Eye (tissue), 1 donor: ENCODE data around the gene HACD2.
"Not testable (repeated sequence)": the region's sequence is repeated elsewhere in the genome, so short reads cannot be mapped to it uniquely, and the experiment has no call there.

ENCODE experiments used
- DNase-seq: peaks from one replicate; pipeline ENCODE4 v3.0.0-alpha.2; 2015

The HACD2 gene

GRCh38 chr3:123611082-123611481, 26.2 kb upstream of the HACD2 start:
- no peak for DNase-seq

GRCh38 chr3:123610331-123610730, 25.5 kb upstream of the HACD2 start:
- DNase-seq: peak; percentile 79

DNA sequence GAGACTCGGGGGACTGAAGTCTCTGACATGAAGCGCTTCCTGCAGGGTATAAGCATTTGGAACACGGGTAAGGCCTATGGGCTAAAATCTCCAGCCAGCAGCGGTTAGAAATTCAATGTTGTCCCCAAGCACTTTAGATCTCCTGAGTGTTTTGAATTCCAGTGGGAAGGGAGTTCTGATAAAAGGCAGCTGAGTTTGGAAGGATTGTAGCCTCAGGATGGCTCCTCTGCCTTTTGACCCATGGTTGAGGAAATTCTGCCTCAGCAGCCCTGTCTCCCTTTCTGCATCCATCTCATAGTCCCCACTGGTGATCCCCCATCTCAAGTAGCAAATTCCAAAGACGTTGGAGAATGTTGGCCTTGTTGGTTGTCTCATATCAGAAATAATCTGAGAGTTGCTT, 24.2 kb upstream of the HACD2 start:
- DNase-seq: no peak

DNA sequence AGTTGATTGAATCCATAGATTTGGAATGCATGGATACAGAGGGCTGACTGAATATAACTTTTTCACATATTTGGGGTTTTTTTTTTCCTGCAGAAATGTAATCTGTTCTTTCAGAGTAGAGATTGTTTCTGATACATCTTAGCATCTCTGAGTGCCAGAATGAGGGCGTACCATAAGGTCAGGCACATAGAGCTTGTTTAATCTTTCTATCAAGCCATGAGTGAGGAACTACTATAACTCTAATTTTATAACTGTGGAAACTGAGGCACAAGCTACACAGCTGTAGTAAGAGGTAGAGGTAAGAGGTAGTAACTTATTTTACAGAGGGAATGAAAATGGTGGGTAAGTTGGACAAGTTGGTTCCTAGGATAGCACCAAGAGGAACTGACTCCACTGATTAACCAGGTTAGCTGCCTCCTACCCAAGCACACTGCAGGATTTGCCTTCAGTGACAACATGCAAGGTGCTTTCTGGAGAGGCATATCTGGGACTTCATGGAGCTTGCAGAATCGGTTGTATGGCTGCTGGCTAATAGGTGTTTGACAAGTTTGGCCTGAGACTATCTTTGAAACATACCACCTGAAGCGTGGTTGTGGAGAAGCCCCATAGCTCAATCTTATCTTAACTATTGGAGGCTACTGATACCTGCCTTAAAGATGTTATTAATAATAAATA, 23.5 kb upstream of the HACD2 start:
- no peak for DNase-seq

GRCh38 chr3:123606527-123606926, 21.7 kb upstream of the HACD2 start:
- DNase-seq: no peak

GRCh38 chr3:123605789-123606234, 21.0 kb upstream of the HACD2 start:
- no peak for DNase-seq

DNA sequence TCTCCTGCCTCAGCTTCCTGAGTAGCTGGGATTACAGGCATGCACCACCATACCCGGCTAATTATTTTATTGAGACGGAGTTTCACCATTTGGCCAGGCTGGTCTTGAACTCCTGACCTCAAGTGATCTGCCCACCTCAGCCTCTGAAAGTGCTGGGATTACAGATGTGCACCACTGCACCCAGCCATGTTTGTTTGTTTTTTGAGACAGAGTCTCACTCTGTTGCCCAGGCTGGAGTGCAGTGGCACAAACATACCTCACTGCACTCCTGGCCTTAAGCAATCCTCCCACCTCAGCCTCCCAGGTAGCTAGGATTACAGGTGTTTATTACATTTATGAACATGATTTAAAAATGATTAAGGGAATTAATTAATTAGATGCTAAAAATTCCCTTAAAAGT, 18.3 kb upstream of the HACD2 start:
- DNase-seq: not testable (repeated sequence)

DNA sequence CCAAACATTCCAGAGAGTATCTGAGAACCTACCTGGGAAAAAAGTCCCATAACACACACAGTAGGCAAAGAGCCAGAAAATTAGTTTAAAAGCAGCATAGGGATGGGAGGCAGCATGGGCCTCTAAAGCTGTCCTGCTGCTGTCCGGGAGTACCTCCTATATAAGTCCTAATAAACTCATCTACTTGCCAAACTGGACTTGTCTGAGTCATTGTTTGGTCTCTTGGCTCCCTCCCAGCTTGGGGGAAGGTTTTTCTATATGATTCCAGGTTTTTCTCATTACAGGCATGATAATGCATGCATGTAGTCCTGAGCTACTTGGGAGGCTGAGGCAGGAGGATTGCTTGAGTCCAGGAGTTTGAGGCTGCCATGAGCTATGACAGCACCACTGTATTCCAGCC, 17.5 kb upstream of the HACD2 start:
- DNase-seq: no peak

- not testable (repeated sequence) for DNase-seq
Observed at GRCh38 chr3:123600863-123601262, 16.0 kb upstream of the HACD2 start.

DNA sequence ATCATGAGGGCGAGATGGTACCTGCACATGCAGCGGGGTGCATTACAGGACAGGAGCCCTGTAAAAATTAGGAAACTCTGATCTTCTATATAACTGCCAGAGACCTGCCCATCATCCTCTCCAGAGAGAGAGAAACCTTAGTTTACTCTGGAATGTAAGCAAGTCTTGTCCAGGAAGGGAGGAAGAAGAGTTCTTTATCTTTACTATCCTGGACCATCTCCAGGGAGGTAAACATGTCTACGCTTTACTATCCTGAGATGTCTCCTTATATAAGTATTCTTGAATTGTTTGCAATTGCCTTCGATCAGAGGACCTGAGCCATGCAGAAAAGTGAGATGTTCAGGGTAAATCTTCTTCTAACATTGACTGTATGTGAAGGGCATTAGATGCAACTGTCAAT, 12.7 kb upstream of the HACD2 start:
- DNase-seq: no peak

DNA sequence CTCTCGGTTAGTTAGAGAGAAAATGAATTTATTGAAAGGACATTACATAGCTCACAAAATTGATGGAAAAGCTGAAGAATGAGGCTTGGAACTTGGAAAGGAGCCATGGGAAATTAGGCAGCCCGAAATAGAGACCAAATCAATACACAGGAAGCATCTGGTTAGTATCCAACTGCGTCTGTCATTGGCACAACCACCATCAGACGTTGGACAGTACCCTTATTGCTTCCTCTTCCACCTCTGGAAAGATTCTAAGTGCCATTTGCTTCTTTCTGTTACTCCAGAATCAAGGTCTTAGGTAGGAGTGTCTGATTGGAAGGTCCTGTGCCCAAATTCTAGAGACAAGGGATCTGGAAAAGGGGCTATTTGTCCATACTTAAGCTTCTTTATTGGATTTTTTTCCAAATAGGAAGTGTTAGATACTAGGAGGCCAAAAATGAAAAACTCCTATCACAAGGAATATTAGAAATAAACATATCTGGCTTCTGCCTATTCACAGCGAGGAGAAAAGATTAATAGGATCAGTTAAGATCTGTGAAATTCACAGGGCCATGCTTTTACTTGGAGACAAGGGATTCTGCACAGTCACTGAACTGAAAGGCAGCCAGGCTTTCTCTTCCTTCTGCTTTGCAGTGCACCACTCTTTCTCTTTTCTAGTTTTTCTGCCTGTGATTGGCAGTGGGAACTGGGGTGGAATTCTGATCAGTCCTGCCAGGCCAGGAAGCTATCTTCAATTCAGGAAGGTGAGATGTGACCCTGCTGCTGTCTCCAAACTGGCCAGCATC, 10.7 kb upstream of the HACD2 start:
- no peak for DNase-seq

GRCh38 chr3:123593381-123593780, 8.5 kb upstream of the HACD2 start:
- DNase-seq: no peak

- no peak for DNase-seq
Observed at GRCh38 chr3:123590685-123591450, 6.0 kb upstream of the HACD2 start.

GRCh38 chr3:123587401-123587800, 2.5 kb upstream of the HACD2 start:
- DNase-seq: no peak

GRCh38 chr3:123586968-123587367, 2.1 kb upstream of the HACD2 start:
- DNase-seq: peak; percentile 21

DNA sequence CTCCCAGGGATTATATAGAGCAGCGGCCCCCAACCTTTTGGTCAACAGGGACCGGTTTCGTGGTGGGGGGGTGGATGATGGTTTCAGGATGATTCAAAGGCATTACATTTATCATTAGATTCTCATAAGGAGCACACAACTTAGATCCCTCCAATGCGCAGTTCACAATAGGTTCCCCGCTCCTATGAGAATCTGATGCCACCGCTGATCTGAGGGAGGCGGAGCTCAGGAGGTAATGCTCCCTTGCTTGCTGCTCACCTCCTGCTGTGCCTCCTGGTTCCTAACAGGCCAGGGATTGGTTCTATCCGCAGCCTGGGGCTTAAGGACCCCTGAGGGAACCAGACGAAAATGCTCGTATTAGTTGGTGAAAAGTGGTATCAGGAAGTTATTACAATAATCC, 1.3 kb upstream of the HACD2 start:
- DNase-seq: peak; percentile 90

DNA sequence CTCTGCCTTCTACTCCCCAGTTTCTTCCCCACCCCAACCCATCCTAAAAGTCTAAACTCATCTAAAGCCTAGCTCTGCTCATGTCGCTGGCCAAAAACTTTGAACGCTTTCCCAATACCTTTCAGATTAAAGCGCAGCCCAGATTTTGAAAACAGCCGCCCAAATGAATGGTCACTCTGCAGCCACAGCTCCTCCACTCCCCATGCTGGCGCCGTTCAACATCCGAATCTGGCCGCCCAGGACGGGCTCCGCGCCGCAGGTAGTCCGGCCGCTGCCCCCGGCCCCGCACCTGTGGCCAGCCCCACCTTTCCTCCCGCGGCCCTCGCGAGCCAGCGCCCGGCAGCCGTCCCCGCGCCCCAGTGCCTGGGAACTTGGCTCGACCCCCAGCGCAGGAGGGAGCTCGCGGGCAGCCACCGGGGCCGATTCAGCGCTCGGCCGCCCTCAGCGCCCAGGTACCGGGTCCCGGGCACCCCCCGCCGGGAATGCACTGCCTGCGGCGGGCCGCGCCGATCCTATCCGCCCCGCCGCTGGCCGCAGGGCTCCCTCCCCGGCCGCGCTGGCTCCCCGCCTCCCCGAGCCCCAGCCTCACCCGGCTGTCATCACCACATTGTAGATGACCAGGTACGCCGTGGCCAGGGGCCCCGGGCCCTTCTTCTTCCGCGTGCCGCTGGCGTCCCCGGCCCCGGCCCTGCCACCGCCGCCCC, 417 bp downstream of the HACD2 start:
- no peak for DNase-seq

- DNase-seq: no peak
Observed at GRCh38 chr3:123583561-123583960, 1.3 kb downstream of the HACD2 start.

- DNase-seq: no peak
Observed at GRCh38 chr3:123582315-123582714, 2.5 kb downstream of the HACD2 start.

GRCh38 chr3:123576122-123576521, 8.7 kb downstream of the HACD2 start:
- DNase-seq: no peak

DNA sequence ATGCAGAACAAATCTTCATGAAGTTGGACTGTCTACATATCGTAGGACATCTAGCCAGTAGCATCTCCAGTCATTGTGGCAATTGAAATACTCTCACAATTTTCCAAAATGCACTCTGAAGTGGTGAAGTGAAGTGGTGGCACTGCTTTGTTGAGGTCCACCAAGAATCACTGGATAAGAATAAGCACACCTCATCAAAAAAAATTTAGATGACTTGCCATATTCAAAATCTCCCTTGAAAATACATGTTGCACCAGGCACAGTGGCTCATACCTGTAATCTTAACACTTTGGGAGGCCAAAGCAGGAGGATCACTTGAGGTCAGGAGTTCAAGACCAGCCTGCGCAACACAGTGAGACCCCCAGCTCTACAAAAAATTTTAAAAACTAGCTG, 12.9 kb downstream of the HACD2 start:
- no peak for DNase-seq

DNA sequence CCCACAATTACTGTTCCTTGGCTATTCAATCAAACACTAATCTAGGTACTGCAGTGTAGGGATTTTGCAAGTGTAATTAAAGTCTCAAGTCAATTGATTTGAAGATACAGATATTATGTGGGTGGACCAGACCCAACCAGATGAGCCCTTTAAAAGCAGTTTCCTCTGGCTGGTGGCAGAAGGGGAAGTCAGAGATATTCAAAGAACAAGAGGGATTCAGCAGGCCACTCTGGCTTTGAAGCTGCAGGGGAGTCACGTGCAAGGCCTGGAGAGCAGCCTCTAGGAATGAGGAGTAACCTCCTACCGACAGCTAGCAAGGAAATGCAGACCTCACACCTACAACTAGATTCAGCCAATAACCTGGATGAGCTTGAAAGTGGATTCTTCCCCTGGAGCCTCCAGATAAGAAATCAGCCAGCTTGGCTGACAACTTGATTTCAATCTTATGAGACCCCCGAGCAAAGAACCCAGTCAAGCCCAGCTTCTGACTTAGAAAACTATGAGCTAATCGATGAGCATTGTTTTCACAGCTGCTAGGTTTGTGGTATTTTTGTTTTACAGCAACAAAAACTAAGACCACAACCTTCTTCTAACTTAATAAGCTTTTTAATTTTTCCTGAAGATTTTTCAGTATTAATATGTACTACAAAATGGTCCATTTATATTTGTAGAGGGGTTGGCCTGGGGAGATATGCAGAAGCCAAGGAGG, 13.4 kb downstream of the HACD2 start:
- no peak for DNase-seq
